ENCODE measurements around the gene SPON1. TPM values are rescaled to one million over a fixed set of nuclear protein-coding genes. Genes with fewer than 3 reads are reported as not detected.

Gene SPON1
- total and polyA plus RNA-seq, 10 of the 15 experiments (the other 5 are each of a cell fraction or from before 2014, with no cell fraction given) = 0.13 to 1.1 (median 0.18) TPM; not detected in 5

- no peaks in the 10 kb centered on the region for H3K9me3 ChIP-seq (replicated peaks; ENCODE audit: control insufficient read depth, insufficient read depth, low read length)
- 72% methylated on average over 4 of the region's 4 CpGs for WGBS (ENCODE audit: insufficient coverage, insufficient replicate concordance, low lambda C conversion rate, missing lambda C conversion rate)
Measured at GRCh38 chr11:14240951-14241350, 278.4 kb downstream of the SPON1 start.

More at GRCh38 chr11:14240951-14241350, 278.4 kb downstream of the SPON1 start:
- DNase-seq (ENCODE audit: low read depth, low spot score) (no peak), FAIRE-seq (no peak), ATAC-seq (no peak)
- Histone ChIP-seq H3K27ac (ENCODE audit: control insufficient read depth, insufficient read depth) (no peak overlapping the region), H3K4me2 (ENCODE audit: control insufficient read depth, insufficient read depth) (no peak overlapping the region), H4K20me1 (ENCODE audit: control insufficient read depth, insufficient read depth) (no peaks in the 10 kb centered on the region), H2AFZ (ENCODE audit: control insufficient read depth, low read depth, low read length) (no peak overlapping the region), H3K9ac (ENCODE audit: control insufficient read depth, insufficient read depth, low read length) (no peak overlapping the region), H3K4me1 (ENCODE audit: control insufficient read depth, insufficient read depth, low read length) (peaks cover 17% of the 10 kb centered on the region), H3K27me3 (replicated peaks in 1 of 2; ENCODE audit: control insufficient read depth in 2 of 2, insufficient read depth in 2 of 2, low read length in 1 of 2) (no peaks in the 10 kb centered on the region), H3K79me2 (ENCODE audit: control insufficient read depth, insufficient read depth, low read length) (no peaks in the 10 kb centered on the region), H3K36me3 (ENCODE audit: control insufficient read depth in 2 of 2, insufficient read depth in 2 of 2, low read length in 1 of 2) (no peaks in the 10 kb centered on the region), H3K4me3 (no peak overlapping the region)
- CTCF ChIA-PET = interaction anchor here (2.1 kb wide), 1 partner anchor 214 kb away, joined by 4 read pairs; no protein-coding TSS in a partner anchor
- SMC1A ChIA-PET (ENCODE audit: uncharacterized antibody, unreplicated experiment) = interaction anchor here (0.9 kb wide), 1 partner anchor 285 kb away, joined by 3 read pairs; no protein-coding TSS in a partner anchor
- no TSS peak for BruUV-seq (replicated peaks)
- POLR2A ChIA-PET = interaction anchor here (0.6 to 0.7 kb wide), 2 partner anchors 128 to 549 kb away, joined by 3 to 6 read pairs; no protein-coding TSS in a partner anchor
- in situ Hi-C loops (cut with MboI) (no loop called here), intact Hi-C loops (cut with micrococcal nuclease; ENCODE audit: unreplicated experiment) (loop anchor here (10.0 kb wide), 1 partner anchor 756 kb away; no protein-coding TSS in a partner anchor)
- RAD21 ChIA-PET (ENCODE audit: unreplicated experiment) = no interaction called here
- TF ChIP-seq MEF2A (IDR thresholded peaks at IDR 0.05; ENCODE audit: insufficient read depth, low read depth, low read length) = no peak
- TF ChIP-seq FOXM1 (IDR thresholded peaks at IDR 0.05; ENCODE audit: low read depth, low read length) = no peak
- TF ChIP-seq JUND (IDR thresholded peaks at IDR 0.05; ENCODE audit: low read depth, low read length) = no peak
- TF ChIP-seq FOS (IDR thresholded peaks at IDR 0.05; ENCODE audit: borderline replicate concordance, extremely low read depth, insufficient read length) = no peak
- TF ChIP-seq MXI1 (IDR thresholded peaks at IDR 0.05; ENCODE audit: low read depth, low read length) = no peak
- TF ChIP-seq, protein P1, sequence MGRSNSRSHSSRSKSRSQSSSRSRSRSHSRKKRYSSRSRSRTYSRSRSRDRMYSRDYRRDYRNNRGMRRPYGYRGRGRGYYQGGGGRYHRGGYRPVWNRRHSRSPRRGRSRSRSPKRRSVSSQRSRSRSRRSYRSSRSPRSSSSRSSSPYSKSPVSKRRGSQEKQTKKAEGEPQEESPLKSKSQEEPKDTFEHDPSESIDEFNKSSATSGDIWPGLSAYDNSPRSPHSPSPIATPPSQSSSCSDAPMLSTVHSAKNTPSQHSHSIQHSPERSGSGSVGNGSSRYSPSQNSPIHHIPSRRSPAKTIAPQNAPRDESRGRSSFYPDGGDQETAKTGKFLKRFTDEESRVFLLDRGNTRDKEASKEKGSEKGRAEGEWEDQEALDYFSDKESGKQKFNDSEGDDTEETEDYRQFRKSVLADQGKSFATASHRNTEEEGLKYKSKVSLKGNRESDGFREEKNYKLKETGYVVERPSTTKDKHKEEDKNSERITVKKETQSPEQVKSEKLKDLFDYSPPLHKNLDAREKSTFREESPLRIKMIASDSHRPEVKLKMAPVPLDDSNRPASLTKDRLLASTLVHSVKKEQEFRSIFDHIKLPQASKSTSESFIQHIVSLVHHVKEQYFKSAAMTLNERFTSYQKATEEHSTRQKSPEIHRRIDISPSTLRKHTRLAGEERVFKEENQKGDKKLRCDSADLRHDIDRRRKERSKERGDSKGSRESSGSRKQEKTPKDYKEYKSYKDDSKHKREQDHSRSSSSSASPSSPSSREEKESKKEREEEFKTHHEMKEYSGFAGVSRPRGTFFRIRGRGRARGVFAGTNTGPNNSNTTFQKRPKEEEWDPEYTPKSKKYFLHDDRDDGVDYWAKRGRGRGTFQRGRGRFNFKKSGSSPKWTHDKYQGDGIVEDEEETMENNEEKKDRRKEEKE (IDR thresholded peaks at IDR 0.05) = no peak
- TF ChIP-seq RUNX3 (IDR thresholded peaks at IDR 0.05; ENCODE audit: low read length) = no peak
- no peak for TF ChIP-seq SPI1 (IDR thresholded peaks at IDR 0.05; ENCODE audit: borderline replicate concordance, insufficient read depth, low read depth, low read length)
- TF ChIP-seq NR2F1 (conservative IDR thresholded peaks at IDR 0.05) = no peak
- TF ChIP-seq ELK1 (IDR thresholded peaks at IDR 0.05; ENCODE audit: low read depth, low read length) = no peak
- no peak for TF ChIP-seq BHLHE40 (IDR thresholded peaks at IDR 0.05; ENCODE audit: borderline replicate concordance in 1 of 2, low read depth in 2 of 2, low read length in 1 of 2)
- no peak for TF ChIP-seq ZSCAN29 (IDR thresholded peaks at IDR 0.05)
